HL-60 (cell line): ENCODE results near the gene MAP3K5.

ENCODE experiments used
- DNase-seq, 2 experiments: peaks; one replicate each; pipeline ENCODE4 v3.0.0-alpha.2; 2010 to 2020; ENCODE audit warnings: low read depth in 1 of 2, low spot score in 1 of 2
- H3K27ac ChIP-seq: fragments of 250-450 bp; sonication (Bioruptor Pico); replicated peaks from 2 replicates; pipeline ENCODE4 v1.5.1; 2020; ENCODE audit warnings: mild to moderate bottlenecking, moderate library complexity
- H3K27me3 ChIP-seq: fragments of 250-450 bp; sonication (Bioruptor Pico); 2 replicates; pipeline ENCODE4 v1.5.1; 2021; ENCODE audit warnings: mild to moderate bottlenecking, moderate library complexity; ENCODE audit not compliant: insufficient read depth, poor library complexity, severe bottlenecking
- H3K4me3 ChIP-seq: replicated peaks from 2 replicates; pipeline ENCODE4 v1.5.1; 2011; ENCODE audit warnings: mild to moderate bottlenecking, control low read depth, low read length; ENCODE audit not compliant: insufficient read depth
- GABPA ChIP-seq: IDR thresholded peaks from 2 replicates; pipeline ENCODE4 v1.6.1; 2012; ENCODE audit warnings: low read depth
- POLR2AphosphoS5 ChIP-seq: IDR thresholded peaks from 2 replicates; pipeline ENCODE4 v1.6.1; 2012; ENCODE audit warnings: low read depth
- SPI1 ChIP-seq: IDR thresholded peaks from 2 replicates; pipeline ENCODE4 v1.6.1; 2012; ENCODE audit warnings: low read depth, mild to moderate bottlenecking, borderline replicate concordance
- TF ChIP-seq, protein P1 (sequence below): IDR thresholded peaks from one replicate; pipeline ENCODE4 v1.5.1; 2011; ENCODE audit warnings: low read length, control low read depth, inconsistent platforms; ENCODE audit not compliant: insufficient read depth
- TF ChIP-seq, protein P2 (sequence below): IDR thresholded peaks from 2 replicates; pipeline ENCODE4 v1.6.1; 2012; ENCODE audit warnings: low read depth; ENCODE audit not compliant: insufficient replicate concordance

The MAP3K5 gene

DNA sequence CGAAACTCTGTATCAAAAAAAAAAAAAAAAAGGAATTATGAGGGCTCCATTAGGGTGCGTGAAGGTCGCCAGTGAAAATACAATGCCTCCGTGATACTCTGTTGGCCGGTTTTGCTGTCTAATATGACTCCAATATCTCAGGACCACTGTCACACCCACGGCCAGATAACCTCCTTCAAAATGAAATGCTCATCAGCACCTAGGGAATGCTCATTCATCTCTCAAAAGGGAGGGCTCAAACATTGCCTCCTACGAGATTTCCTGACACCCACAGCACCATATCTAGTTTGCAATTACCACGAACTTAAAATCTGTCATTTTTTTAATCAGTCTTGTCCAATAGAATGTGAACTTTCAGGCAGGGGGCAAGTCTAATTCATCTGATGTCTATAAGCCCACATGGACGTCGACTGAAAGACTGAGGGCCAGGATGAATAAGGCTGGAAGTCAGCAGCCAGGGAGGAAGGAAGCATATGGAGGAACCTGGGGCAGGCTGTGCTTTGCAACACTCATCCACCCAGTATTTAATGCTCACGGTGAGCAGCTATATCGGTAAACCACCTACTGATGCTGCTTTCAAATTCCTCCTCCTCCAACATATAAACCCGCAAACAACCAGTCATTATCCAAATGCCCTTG is 42.8 kb downstream of the MAP3K5 start:
- TF ChIP-seq POLR2AphosphoS5: no peak
- no peak for TF ChIP-seq SPI1
- DNase-seq: no peak
- Histone ChIP-seq H3K27ac (no peak overlapping the region), H3K4me3 (no peak overlapping the region), H3K27me3 (no peaks in the 10 kb centered on the region)

DNA sequence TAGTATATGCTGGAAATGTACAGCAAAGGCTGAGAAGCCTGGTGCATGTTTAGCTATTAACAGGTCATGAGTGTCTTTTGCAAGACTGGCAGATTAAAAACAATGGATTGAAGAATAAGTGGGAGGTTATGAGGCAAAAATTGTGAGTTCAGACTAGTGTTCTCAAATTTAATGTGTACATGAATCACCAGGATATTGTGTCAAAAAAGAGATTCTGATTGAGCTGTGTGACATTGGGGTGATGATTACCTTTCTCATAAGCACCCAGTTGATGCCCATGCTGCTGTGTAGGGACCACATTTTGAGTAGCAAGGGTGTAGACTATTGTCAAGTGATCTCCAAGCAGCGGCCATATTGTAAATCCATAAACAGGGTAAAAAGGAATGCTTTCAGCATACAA is 44.8 kb downstream of the MAP3K5 start:
- no peak for TF ChIP-seq GABPA
- TF ChIP-seq, protein P1, sequence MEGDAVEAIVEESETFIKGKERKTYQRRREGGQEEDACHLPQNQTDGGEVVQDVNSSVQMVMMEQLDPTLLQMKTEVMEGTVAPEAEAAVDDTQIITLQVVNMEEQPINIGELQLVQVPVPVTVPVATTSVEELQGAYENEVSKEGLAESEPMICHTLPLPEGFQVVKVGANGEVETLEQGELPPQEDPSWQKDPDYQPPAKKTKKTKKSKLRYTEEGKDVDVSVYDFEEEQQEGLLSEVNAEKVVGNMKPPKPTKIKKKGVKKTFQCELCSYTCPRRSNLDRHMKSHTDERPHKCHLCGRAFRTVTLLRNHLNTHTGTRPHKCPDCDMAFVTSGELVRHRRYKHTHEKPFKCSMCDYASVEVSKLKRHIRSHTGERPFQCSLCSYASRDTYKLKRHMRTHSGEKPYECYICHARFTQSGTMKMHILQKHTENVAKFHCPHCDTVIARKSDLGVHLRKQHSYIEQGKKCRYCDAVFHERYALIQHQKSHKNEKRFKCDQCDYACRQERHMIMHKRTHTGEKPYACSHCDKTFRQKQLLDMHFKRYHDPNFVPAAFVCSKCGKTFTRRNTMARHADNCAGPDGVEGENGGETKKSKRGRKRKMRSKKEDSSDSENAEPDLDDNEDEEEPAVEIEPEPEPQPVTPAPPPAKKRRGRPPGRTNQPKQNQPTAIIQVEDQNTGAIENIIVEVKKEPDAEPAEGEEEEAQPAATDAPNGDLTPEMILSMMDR: no peak
- TF ChIP-seq, protein P2, sequence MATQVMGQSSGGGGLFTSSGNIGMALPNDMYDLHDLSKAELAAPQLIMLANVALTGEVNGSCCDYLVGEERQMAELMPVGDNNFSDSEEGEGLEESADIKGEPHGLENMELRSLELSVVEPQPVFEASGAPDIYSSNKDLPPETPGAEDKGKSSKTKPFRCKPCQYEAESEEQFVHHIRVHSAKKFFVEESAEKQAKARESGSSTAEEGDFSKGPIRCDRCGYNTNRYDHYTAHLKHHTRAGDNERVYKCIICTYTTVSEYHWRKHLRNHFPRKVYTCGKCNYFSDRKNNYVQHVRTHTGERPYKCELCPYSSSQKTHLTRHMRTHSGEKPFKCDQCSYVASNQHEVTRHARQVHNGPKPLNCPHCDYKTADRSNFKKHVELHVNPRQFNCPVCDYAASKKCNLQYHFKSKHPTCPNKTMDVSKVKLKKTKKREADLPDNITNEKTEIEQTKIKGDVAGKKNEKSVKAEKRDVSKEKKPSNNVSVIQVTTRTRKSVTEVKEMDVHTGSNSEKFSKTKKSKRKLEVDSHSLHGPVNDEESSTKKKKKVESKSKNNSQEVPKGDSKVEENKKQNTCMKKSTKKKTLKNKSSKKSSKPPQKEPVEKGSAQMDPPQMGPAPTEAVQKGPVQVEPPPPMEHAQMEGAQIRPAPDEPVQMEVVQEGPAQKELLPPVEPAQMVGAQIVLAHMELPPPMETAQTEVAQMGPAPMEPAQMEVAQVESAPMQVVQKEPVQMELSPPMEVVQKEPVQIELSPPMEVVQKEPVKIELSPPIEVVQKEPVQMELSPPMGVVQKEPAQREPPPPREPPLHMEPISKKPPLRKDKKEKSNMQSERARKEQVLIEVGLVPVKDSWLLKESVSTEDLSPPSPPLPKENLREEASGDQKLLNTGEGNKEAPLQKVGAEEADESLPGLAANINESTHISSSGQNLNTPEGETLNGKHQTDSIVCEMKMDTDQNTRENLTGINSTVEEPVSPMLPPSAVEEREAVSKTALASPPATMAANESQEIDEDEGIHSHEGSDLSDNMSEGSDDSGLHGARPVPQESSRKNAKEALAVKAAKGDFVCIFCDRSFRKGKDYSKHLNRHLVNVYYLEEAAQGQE: no peak
- no peak for TF ChIP-seq SPI1
- TF ChIP-seq POLR2AphosphoS5: no peak
- H3K27ac ChIP-seq: no peak overlapping the region
- no peak for DNase-seq
- no peaks in the 10 kb centered on the region for H3K27me3 ChIP-seq
- H3K4me3 ChIP-seq: no peak overlapping the region

DNA sequence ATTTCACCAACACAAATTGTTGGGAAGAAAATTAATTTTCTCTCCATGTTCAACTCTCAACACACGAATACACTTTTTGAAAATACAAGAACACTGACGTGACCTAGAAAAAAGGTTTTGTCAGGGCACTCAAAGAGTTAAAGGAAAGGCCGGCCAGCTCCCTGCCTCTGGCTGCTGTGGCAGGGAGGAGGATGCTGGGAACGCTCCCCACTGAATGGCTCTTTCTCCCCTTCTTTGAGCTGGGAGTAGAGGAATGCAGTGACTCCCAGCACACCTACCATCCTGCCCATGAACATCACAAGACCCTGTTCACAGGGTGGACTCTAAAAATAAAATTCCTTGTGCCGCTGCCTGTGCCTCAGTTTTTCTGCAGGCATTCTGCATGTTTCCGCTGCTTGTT is 47.0 kb downstream of the MAP3K5 start:
- TF ChIP-seq POLR2AphosphoS5: no peak
- no peak for TF ChIP-seq SPI1
- TF ChIP-seq, protein P2: no peak
- H3K27me3 ChIP-seq: no peaks in the 10 kb centered on the region

GRCh38 chr6:136744889-136745288 is 47.4 kb downstream of the MAP3K5 start:
- no peak overlapping the region for H3K27ac ChIP-seq
- DNase-seq: no peak
- H3K27me3 ChIP-seq: no peaks in the 10 kb centered on the region
- no peak for TF ChIP-seq GABPA
- TF ChIP-seq POLR2AphosphoS5: no peak
- TF ChIP-seq, protein P1: no peak
- TF ChIP-seq, protein P2: no peak
- no peak for TF ChIP-seq SPI1
- H3K4me3 ChIP-seq: no peak overlapping the region

More for the DNA sequence above, 47.0 kb downstream of the MAP3K5 start:
- Histone ChIP-seq H3K4me3 (no peak overlapping the region), H3K27ac (no peak overlapping the region)
- no peak for DNase-seq
